Left ventricle myocardium superior (tissue), 1 donor: ENCODE results near the gene FURIN. TPM values are rescaled to one million over a fixed set of nuclear protein-coding genes. Genes with fewer than 3 reads are reported as not detected.
"Not testable (repeated sequence)": the region's sequence is repeated elsewhere in the genome, so short reads cannot be mapped to it uniquely, and the experiment has no call there.

Experiments used
- ATAC-seq: fragments of 200-7000 bp; cut with Tn5 transposase; one replicate; pipeline ENCODE4 v1.9.1; 2020; ENCODE audit warnings: mild to moderate bottlenecking, moderate library complexity
- DNase-seq: peaks from one replicate; pipeline ENCODE4 v3.0.0-alpha.2; 2020
- intact Hi-C: fragments of 100-400 bp; cut with micrococcal nuclease; formaldehyde crosslinking; loops from one replicate; pipeline ENCODE4 v1.11.0; 2022
- total RNA-seq: library from RNA; stranded (reverse); fragmentation: NEBNext Ultra II Directional; extraction: Animal tissue kit (Norgen Biotek cat#: 25700); gene quantifications from one replicate; pipeline ENCODE4 v1.2.1, GENCODE V29; 2021
- donor health status: DM: no; HTN: yes; CAD: no; lungs with severe emphysema.

The FURIN gene
- total RNA-seq, 1 donor from 2014 or later: 49.9 TPM

GRCh38 chr15:90909449-90909848, 41.1 kb downstream of the FURIN start:
- peak; percentile 29 for DNase-seq
- ATAC-seq, intact Hi-C loops: not testable (repeated sequence)

GRCh38 chr15:90909976-90910375, 41.6 kb downstream of the FURIN start:
- ATAC-seq (no peak), DNase-seq (peak; percentile 5)
- intact Hi-C loops: no loop called here

- intact Hi-C loops: no loop called here
Measured at GRCh38 chr15:90910441-90911301, 42.3 kb downstream of the FURIN start.

GRCh38 chr15:90911302-90911623, 42.9 kb downstream of the FURIN start:
- no peak for ATAC-seq
- peak; percentile 23 for DNase-seq
- intact Hi-C loops: no loop called here

More at GRCh38 chr15:90910441-90911301, 42.3 kb downstream of the FURIN start:
- DNase-seq (peak; percentile 21), ATAC-seq (no peak)

- intact Hi-C loops: no loop called here
- ATAC-seq: no peak
- peak; percentile 30 for DNase-seq
Measured at GRCh38 chr15:90911906-90912769, 43.8 kb downstream of the FURIN start.

GRCh38 chr15:90912770-90913075, 44.3 kb downstream of the FURIN start:
- no peak for ATAC-seq
- DNase-seq: peak; percentile 19
- intact Hi-C loops: no loop called here

- intact Hi-C loops: no loop called here
- no peak for ATAC-seq
- DNase-seq: peak; percentile 11
Measured at GRCh38 chr15:90913398-90913944, 45.1 kb downstream of the FURIN start.

GRCh38 chr15:90914305-90915080, 46.1 kb downstream of the FURIN start:
- ATAC-seq (no peak), DNase-seq (peak; percentile 26)
- intact Hi-C loops: no loop called here

- peak; percentile 6 for ATAC-seq
- no peak for DNase-seq
Measured at GRCh38 chr15:90915216-90915807, 46.9 kb downstream of the FURIN start.

GRCh38 chr15:90915808-90916440, 47.5 kb downstream of the FURIN start:
- DNase-seq (peak; percentile 82), ATAC-seq (peak; percentile 50)
- intact Hi-C loops: no loop called here

More at GRCh38 chr15:90915216-90915807, 46.9 kb downstream of the FURIN start:
- intact Hi-C loops: no loop called here

GRCh38 chr15:90916461-90916860, 48.1 kb downstream of the FURIN start:
- no peak for ATAC-seq
- intact Hi-C loops: no loop called here
- no peak for DNase-seq

GRCh38 chr15:90917569-90917968, 49.2 kb downstream of the FURIN start:
- intact Hi-C loops: no loop called here
- ATAC-seq (no peak), DNase-seq (no peak)

GRCh38 chr15:90918034-90918788, 49.8 kb downstream of the FURIN start:
- intact Hi-C loops: no loop called here
- DNase-seq (no peak), ATAC-seq (peak; percentile 2)

GRCh38 chr15:90918835-90919234, 50.4 kb downstream of the FURIN start:
- ATAC-seq: peak; percentile 73
- DNase-seq: no peak
- intact Hi-C loops: no loop called here

- ATAC-seq (no peak), DNase-seq (no peak)
- intact Hi-C loops: no loop called here
Measured at GRCh38 chr15:90921887-90922286, 53.5 kb downstream of the FURIN start.

GRCh38 chr15:90922712-90923322, 54.4 kb downstream of the FURIN start:
- intact Hi-C loops, ATAC-seq: not testable (repeated sequence)
- peak; percentile 9 for DNase-seq

- DNase-seq: no peak
- intact Hi-C loops: no loop called here
- no peak for ATAC-seq
Measured at GRCh38 chr15:90924375-90924774, 56.0 kb downstream of the FURIN start.
